ENCODE measurements around the gene NKTR. TPM values are rescaled to one million over a fixed set of nuclear protein-coding genes. Genes with fewer than 3 reads are reported as not detected.

Gene NKTR
- total RNA-seq, 1 donor from 2014 or later, result 70.3 TPM

- no peaks in the 10 kb centered on the region for H3K27me3 ChIP-seq (ENCODE audit: insufficient read depth, low read length)
- H3K4me3 ChIP-seq (ENCODE audit: insufficient read depth, low read depth, low read length), result peak overlapping the region; percentile 69
- Mint-ChIP-seq H3K36me3 (ENCODE audit: low read depth, unreplicated experiment) (peaks cover 6% of the 10 kb centered on the region), H3K27ac (ENCODE audit: unreplicated experiment) (peak overlapping the region; percentile 53), H3K27me3 (ENCODE audit: low read depth, unreplicated experiment) (no peaks in the 10 kb centered on the region), H3K4me1 (ENCODE audit: low read depth, unreplicated experiment) (peaks cover 33% of the 10 kb centered on the region), H3K9me3 (ENCODE audit: unreplicated experiment) (no peaks in the 10 kb centered on the region), H3K4me3 (ENCODE audit: unreplicated experiment) (peak overlapping the region; percentile 77)
- H3K36me3 ChIP-seq (ENCODE audit: insufficient read depth, low read length), result no peaks in the 10 kb centered on the region
- H3K27ac ChIP-seq (ENCODE audit: low read depth, low read length), result peak overlapping the region; percentile 74
- H2AFZ ChIP-seq (ENCODE audit: low read depth, low read length), result no peak overlapping the region
- H4K20me1 ChIP-seq (ENCODE audit: insufficient read depth, low read length), result peaks cover 59% of the 10 kb centered on the region
- peaks cover 47% of the 10 kb centered on the region for H3K79me2 ChIP-seq (ENCODE audit: insufficient read depth, low read length)
- FAIRE-seq (no peak), DNase-seq (ENCODE audit: low read depth) (no peak)
- H3K9me3 ChIP-seq (ENCODE audit: insufficient read depth, low read depth, low read length), result no peaks in the 10 kb centered on the region
- H3K4me2 ChIP-seq (ENCODE audit: low read length), result peak overlapping the region; percentile 97
- peak overlapping the region; percentile 89 for H3K9ac ChIP-seq (ENCODE audit: low read length)
- peaks cover 55% of the 10 kb centered on the region for H3K4me1 ChIP-seq (ENCODE audit: insufficient read depth, low read length)
- TF ChIP-seq CTCF (IDR thresholded peaks at IDR 0.05; ENCODE audit: insufficient read depth, low read depth, low read length) (no peak), EZH2 (IDR thresholded peaks at IDR 0.05; ENCODE audit: insufficient read depth, low read length) (no peak)
Measured at GRCh38 chr3:42655331-42655888, 54.9 kb downstream of the NKTR start.

- Histone ChIP-seq H3K9ac (ENCODE audit: low read length) (peak overlapping the region; percentile 89), H3K36me3 (ENCODE audit: insufficient read depth, low read length) (no peaks in the 10 kb centered on the region), H3K9me3 (ENCODE audit: insufficient read depth, low read depth, low read length) (no peaks in the 10 kb centered on the region), H3K4me3 (ENCODE audit: insufficient read depth, low read depth, low read length) (no peak overlapping the region), H3K27me3 (ENCODE audit: insufficient read depth, low read length) (no peaks in the 10 kb centered on the region), H2AFZ (ENCODE audit: low read depth, low read length) (no peak overlapping the region), H3K4me2 (ENCODE audit: low read length) (peak overlapping the region; percentile 97), H3K79me2 (ENCODE audit: insufficient read depth, low read length) (peaks cover 44% of the 10 kb centered on the region), H3K4me1 (ENCODE audit: insufficient read depth, low read length) (peaks cover 49% of the 10 kb centered on the region), H4K20me1 (ENCODE audit: insufficient read depth, low read length) (peaks cover 60% of the 10 kb centered on the region), H3K27ac (ENCODE audit: low read depth, low read length) (peak overlapping the region; percentile 2)
- Mint-ChIP-seq H3K4me3 (ENCODE audit: unreplicated experiment) (peak overlapping the region; percentile 61), H3K27ac (ENCODE audit: unreplicated experiment) (peak overlapping the region; percentile 29), H3K27me3 (ENCODE audit: low read depth, unreplicated experiment) (no peaks in the 10 kb centered on the region), H3K36me3 (ENCODE audit: low read depth, unreplicated experiment) (peaks cover 7% of the 10 kb centered on the region), H3K4me1 (ENCODE audit: low read depth, unreplicated experiment) (peaks cover 26% of the 10 kb centered on the region), H3K9me3 (ENCODE audit: unreplicated experiment) (no peaks in the 10 kb centered on the region)
- DNase-seq (ENCODE audit: low read depth), result peak; percentile 58
- no peak for FAIRE-seq
- TF ChIP-seq CTCF (IDR thresholded peaks at IDR 0.05; ENCODE audit: insufficient read depth, low read depth, low read length), result no peak
- TF ChIP-seq EZH2 (IDR thresholded peaks at IDR 0.05; ENCODE audit: insufficient read depth, low read length), result no peak
Measured at GRCh38 chr3:42655980-42656679, 55.6 kb downstream of the NKTR start.
